Fibroblast of skin of left quadriceps (primary cell): ENCODE measurements around the gene DNAJC22.
"Not testable (repeated sequence)": the region's sequence is repeated elsewhere in the genome, so short reads cannot be mapped to it uniquely, and the experiment has no call there.

Source experiments
- DNase-seq, 2 experiments: peaks; one replicate each; pipeline ENCODE4 v3.0.0-alpha.2; 2013; ENCODE audit warnings: low read depth in 2 of 2

Gene DNAJC22

DNA sequence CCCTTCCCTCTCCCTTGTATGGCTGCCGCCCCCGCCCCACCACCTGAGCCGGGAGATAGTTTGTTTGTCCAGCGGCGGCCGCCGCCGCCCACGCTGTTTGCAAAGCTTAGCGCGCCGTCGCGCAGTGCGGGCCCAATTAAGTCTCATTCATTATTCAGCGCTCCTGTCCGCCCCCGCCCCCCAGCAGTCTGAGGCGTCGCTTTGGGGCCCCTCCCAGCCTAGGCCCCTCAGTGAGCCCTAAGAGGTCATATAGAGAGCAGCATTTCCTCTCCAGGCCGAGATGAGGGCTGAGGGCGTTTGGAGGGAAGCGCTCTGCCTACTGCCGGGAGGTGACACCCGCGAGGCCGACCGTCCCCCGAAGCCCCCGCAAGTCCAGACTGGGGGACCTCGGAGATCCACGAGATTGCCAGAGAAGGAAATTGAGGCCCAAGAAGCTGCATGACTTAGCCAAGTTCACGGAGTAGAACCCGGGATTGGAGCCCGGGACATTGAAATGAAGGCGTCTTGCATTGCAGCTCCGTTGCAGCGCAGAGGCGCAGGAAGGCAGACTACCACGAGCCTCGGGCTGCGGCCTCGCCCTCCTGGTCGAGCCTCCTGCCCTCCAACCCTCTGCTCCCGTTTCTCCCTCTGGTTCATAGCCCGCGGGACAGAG is at the start of gene DNAJC22:
TSS of gene DNAJC22 (plus strand) at position 230 of the 652 bp plus-strand sequence. CDS start 1,985 bp downstream, outside the sequence.
- no peak for DNase-seq

- no peak for DNase-seq
These were observed 49.0 kb upstream of the DNAJC22 start for GRCh38 chr12:49297695-49298060.

- DNase-seq, result no peak
These were observed 48.5 kb upstream of the DNAJC22 start for GRCh38 chr12:49298160-49298559.

DNA sequence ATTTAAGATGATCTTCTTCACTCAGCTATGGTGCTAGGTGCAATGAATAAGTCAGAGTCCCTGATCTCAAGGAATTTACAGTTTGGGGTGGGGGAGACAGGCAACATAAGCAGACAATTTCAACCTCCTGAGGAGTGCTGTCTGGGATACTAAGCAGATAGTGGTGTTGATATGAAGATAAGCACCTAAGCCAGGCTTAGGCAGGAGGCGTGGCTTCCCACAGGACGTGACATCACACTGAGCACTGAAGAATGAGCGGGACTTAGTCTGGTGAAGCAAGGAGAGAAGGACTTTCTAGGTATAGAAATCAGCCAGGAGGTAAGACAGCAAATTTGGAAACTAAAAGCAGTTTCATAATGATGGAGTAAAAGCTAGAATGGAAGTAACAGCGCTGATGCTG is 44.9 kb upstream of the DNAJC22 start:
- no peak for DNase-seq

DNA sequence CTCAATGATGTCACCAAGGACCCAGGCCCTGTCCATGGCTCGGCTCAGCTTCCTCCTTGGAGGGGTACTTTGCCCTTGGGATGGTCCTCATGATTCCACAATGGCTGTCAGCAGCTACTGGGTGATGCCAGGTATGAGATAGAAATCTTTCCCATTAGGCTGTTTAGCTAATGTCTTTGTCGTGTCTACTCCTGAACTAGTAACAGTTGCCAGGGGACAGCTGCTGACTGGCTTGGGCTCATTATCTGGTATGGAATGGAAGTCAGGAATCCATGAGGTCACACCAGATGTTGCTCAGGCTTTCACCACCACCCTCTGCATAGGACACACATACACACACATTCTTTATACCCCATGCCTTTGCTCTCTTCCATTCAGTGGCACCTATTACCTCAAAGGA is 42.5 kb upstream of the DNAJC22 start:
- DNase-seq, result no peak

GRCh38 chr12:49305762-49306510 is 40.8 kb upstream of the DNAJC22 start:
- no peak for DNase-seq

- no peak for DNase-seq
These were observed 37.3 kb upstream of the DNAJC22 start for GRCh38 chr12:49309386-49309785.

- DNase-seq, result not testable (repeated sequence)
These were observed 36.2 kb upstream of the DNAJC22 start for GRCh38 chr12:49310451-49311000.

- DNase-seq, result no peak
These were observed 31.9 kb upstream of the DNAJC22 start for GRCh38 chr12:49314811-49315210.

DNA sequence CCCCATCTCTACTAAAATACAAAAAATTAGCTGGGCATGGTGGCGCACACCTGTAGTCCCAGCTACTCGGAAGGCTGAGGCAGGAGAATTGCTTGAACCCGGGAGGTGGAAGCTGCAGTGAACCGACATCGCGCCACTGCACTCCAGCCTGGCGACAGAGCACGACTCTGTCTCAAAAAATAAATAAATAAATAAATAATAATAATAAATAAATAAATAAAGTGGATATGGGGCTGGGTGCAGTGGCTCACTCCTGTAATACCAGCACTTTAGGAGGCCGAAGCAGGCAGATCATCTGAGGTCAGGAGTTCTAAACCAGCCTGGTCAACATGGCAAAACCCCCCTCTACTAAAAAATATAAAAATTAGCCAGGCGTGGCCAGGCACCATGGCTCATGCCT is 29.6 kb upstream of the DNAJC22 start:
- not testable (repeated sequence) for DNase-seq

- not testable (repeated sequence) for DNase-seq
These were observed 26.1 kb upstream of the DNAJC22 start for GRCh38 chr12:49320411-49321103.

DNA sequence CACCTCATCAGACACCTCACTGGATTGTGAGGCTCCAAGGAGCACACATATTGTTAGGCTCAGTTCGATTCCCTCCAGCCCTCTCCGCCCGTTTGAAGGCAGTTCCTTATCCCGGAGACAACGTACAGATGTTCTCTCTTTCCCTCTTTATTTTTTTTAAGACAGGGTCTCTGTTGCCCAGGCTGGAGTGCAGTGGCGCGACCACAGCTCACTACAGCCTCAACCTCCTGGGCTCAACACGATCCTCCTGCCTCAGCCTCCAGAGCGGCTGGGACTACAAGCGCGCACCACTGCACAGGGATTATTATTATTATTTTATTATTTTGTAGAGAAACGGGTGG is 24.4 kb upstream of the DNAJC22 start:
- no peak for DNase-seq

GRCh38 chr12:49322708-49323523 is 23.8 kb upstream of the DNAJC22 start, which contains the start of gene TROAP:
TROAP (plus strand) TSS chr12:49323255; CDS start chr12:49323609, 354 bp downstream.
- DNase-seq, result peak; percentile 97 to 98

DNA sequence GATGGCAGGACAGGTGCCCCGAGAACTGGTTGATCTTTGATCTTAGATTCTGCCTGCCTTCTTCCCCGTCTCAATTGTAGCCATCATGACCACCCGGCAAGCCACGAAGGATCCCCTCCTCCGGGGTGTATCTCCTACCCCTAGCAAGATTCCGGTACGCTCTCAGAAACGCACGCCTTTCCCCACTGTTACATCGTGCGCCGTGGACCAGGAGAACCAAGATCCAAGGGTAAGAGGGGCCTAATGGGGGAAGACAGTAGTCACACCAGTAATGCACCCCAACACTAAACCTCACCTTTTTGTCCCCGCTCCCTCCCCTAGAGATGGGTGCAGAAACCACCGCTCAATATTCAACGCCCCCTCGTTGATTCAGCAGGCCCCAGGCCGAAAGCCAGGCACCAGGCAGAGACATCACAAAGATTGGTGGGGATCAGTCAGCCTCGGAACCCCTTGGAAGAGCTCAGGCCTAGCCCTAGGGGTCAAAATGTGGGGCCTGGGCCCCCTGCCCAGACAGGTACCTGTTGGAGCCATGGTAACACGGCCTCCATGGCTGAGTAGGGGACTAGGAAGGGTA is 23.1 kb upstream of the DNAJC22 start:
- DNase-seq, result no peak

- no peak for DNase-seq
These were observed 21.1 kb upstream of the DNAJC22 start for GRCh38 chr12:49325606-49326005.

GRCh38 chr12:49327368-49327767 is 19.3 kb upstream of the DNAJC22 start:
- DNase-seq, result no peak

DNA sequence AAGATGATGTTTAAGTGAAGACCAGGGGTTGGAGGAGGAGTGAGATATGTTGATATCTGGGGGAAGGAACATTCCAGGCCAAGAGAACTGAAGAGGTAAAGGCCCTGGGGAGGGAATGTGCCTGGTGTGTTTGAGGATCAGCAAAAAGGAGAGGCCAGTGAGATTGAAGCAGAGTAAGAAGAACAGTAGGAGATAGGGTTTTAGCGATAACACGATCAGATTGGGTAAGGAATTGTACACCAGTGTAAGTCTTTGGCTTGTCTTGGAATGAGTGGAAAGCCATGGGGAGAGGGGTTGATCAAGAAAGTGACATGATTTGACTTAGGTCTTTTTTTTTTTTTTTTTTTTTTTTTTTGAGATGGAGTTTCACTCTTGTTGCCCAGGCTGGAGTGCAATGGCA is 18.8 kb upstream of the DNAJC22 start:
- DNase-seq, result no peak

DNA sequence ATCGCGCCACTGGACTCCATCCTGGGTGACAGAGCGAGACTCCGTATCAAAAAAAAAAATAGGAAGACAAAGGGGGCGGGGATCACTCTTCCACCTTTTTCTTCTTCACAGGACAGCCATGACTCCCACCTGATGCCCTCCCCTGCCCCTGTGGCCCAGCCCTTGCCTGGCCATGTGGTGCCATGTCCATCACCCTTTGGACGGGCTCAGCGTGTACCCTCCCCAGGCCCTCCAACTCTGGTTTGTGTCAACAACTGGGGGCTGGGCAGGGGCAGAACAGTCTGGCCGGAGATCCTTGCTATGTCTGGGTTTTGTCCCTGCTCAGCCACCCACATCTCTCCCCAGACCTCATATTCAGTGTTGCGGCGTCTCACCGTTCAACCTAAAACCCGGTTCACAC is 17.9 kb upstream of the DNAJC22 start:
- no peak for DNase-seq

GRCh38 chr12:49330032-49330619 is 16.6 kb upstream of the DNAJC22 start:
- no peak for DNase-seq

DNA sequence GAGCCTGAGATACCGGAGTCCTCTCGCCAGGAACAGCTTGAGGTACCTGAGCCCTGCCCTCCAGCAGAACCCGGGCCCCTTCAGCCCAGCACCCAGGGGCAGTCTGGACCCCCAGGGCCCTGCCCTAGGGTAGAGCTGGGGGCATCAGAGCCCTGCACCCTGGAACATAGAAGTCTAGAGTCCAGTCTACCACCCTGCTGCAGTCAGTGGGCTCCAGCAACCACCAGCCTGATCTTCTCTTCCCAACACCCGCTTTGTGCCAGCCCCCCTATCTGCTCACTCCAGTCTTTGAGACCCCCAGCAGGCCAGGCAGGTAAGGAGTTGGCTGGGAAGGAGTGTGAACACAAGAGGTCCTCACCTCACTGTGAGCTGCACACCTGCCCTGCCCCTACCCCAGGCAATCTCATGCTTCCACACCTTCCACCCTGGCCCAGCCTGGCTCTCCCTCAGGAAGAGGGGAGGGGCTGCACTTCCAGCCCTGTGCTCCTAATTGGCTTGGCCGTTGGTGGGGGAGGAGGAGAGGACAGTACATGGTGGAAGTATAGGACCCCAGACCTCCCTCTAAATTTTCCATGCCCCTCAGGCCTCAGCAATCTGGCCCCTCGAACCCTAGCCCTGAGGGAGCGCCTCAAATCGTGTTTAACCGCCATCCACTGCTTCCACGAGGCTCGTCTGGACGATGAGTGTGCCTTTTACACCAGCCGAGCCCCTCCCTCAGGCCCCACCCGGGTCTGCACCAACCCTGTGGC is 15.9 kb upstream of the DNAJC22 start:
- no peak for DNase-seq
